ENCODE data around the gene GALNT1. TPM values are rescaled to one million over a fixed set of nuclear protein-coding genes. Genes with fewer than 3 reads are reported as not detected.

GALNT1 gene
- total RNA-seq, 1 experiment from 2014 or later = 80.1 TPM

- ATAC-seq (no peak), DNase-seq (ENCODE audit: low spot score) (no peak)
- no peaks in the 10 kb centered on the region for H3K36me3 Mint-ChIP-seq
- peaks cover 6% of the 10 kb centered on the region for H3K9me3 Mint-ChIP-seq
- TF ChIP-seq GRHL2 (CRISPR knock-in tag; IDR thresholded peaks at IDR 0.05; ENCODE audit: insufficient replicate concordance, severe bottlenecking) = no peak
- 0 out of 2 replicates have a peak, but pooled peaks have one; percentile 17 for TF ChIP-seq GABPB1 (CRISPR knock-in tag; IDR thresholded peaks at IDR 0.05)
- ChIA-PET POLR2A (no interaction called here), CTCF (no interaction called here)
- no peaks in the 10 kb centered on the region for H3K27me3 Mint-ChIP-seq (ENCODE audit: low read depth)
- H3K4me3 Mint-ChIP-seq = no peak overlapping the region
- H3K27ac Mint-ChIP-seq = no peak overlapping the region
- H3K4me1 Mint-ChIP-seq = peaks cover 17% of the 10 kb centered on the region
These were observed 129.7 kb downstream of the GALNT1 start for GRCh38 chr18:35711227-35711626.

GRCh38 chr18:35713545-35713944 is 132.0 kb downstream of the GALNT1 start:
- ChIA-PET POLR2A (no interaction called here), CTCF (interaction anchor here (1.1 to 1.2 kb wide), 2 partner anchors 124 to 327 kb away, joined by 3 to 10 read pairs; no protein-coding TSS in a partner anchor)
- H3K4me3 Mint-ChIP-seq = no peak overlapping the region

GRCh38 chr18:35714539-35714938 is 133.0 kb downstream of the GALNT1 start:
- TF ChIP-seq NR1H2 (CRISPR knock-in tag; IDR thresholded peaks at IDR 0.05) = no peak
- H3K9me3 Mint-ChIP-seq = peaks cover 27% of the 10 kb centered on the region
- no peak overlapping the region for H3K27ac Mint-ChIP-seq
- H3K4me3 Mint-ChIP-seq = no peak overlapping the region
- ATAC-seq (no peak), DNase-seq (ENCODE audit: low spot score) (no peak)
- peaks cover 14% of the 10 kb centered on the region for H3K36me3 Mint-ChIP-seq
- no peaks in the 10 kb centered on the region for H3K4me1 Mint-ChIP-seq
- no peaks in the 10 kb centered on the region for H3K27me3 Mint-ChIP-seq (ENCODE audit: low read depth)
- POLR2A ChIA-PET = no interaction called here
- CTCF ChIA-PET = interaction anchor here (1.1 to 1.2 kb wide), 2 partner anchors 125 to 328 kb away, joined by 3 to 10 read pairs; no protein-coding TSS in a partner anchor

More at GRCh38 chr18:35713545-35713944, 132.0 kb downstream of the GALNT1 start:
- DNase-seq (ENCODE audit: low spot score) (no peak), ATAC-seq (no peak)
- peaks cover 3% of the 10 kb centered on the region for H3K4me1 Mint-ChIP-seq
- H3K36me3 Mint-ChIP-seq = peaks cover 5% of the 10 kb centered on the region
- H3K9me3 Mint-ChIP-seq = peaks cover 17% of the 10 kb centered on the region
- no peaks in the 10 kb centered on the region for H3K27me3 Mint-ChIP-seq (ENCODE audit: low read depth)
- no peak overlapping the region for H3K27ac Mint-ChIP-seq
- no peak for TF ChIP-seq ZNF281 (CRISPR knock-in tag; IDR thresholded peaks at IDR 0.05)
- no peak for TF ChIP-seq PRRX2 (CRISPR knock-in tag; IDR thresholded peaks at IDR 0.05)
- no peak for TF ChIP-seq ATF1 (CRISPR knock-in tag; IDR thresholded peaks at IDR 0.05)
- no peak for TF ChIP-seq ZNF138 (CRISPR knock-in tag; conservative IDR thresholded peaks at IDR 0.05)
- no peak for TF ChIP-seq NFE2L1 (CRISPR knock-in tag; IDR thresholded peaks at IDR 0.05)
- no peak for TF ChIP-seq NR1H2 (CRISPR knock-in tag; IDR thresholded peaks at IDR 0.05)
- no peak for TF ChIP-seq NFYB (CRISPR knock-in tag; conservative IDR thresholded peaks at IDR 0.05; ENCODE audit: low read depth)
- no peak for TF ChIP-seq ATF3 (CRISPR knock-in tag; conservative IDR thresholded peaks at IDR 0.05)

- Mint-ChIP-seq H3K9me3 (peaks cover 30% of the 10 kb centered on the region), H3K4me3 (no peak overlapping the region), H3K27me3 (ENCODE audit: low read depth) (no peaks in the 10 kb centered on the region), H3K36me3 (peaks cover 16% of the 10 kb centered on the region), H3K27ac (no peak overlapping the region), H3K4me1 (no peaks in the 10 kb centered on the region)
- TF ChIP-seq ZNF425 (CRISPR knock-in tag; conservative IDR thresholded peaks at IDR 0.05) = no peak
- no peak for TF ChIP-seq SMAD3 (CRISPR knock-in tag; IDR thresholded peaks at IDR 0.05; ENCODE audit: borderline replicate concordance)
- TF ChIP-seq TP53 (CRISPR knock-in tag; IDR thresholded peaks at IDR 0.05) = no peak
- TF ChIP-seq IRF2 (CRISPR knock-in tag; IDR thresholded peaks at IDR 0.05; ENCODE audit: borderline replicate concordance, low read depth) = no peak
- no peak for TF ChIP-seq E2F5 (CRISPR knock-in tag; IDR thresholded peaks at IDR 0.05)
- TF ChIP-seq PREB (CRISPR knock-in tag; IDR thresholded peaks at IDR 0.05; ENCODE audit: borderline replicate concordance) = no peak
- no peak for TF ChIP-seq IRF1 (CRISPR knock-in tag; IDR thresholded peaks at IDR 0.05)
- no peak for TF ChIP-seq ZNF317 (CRISPR knock-in tag; IDR thresholded peaks at IDR 0.05; ENCODE audit: borderline replicate concordance, low read depth)
- TF ChIP-seq E2F4 (CRISPR knock-in tag; IDR thresholded peaks at IDR 0.05; ENCODE audit: borderline replicate concordance, low read depth) = no peak
- no peak for TF ChIP-seq GTF2I (CRISPR knock-in tag; conservative IDR thresholded peaks at IDR 0.05)
- DNase-seq (ENCODE audit: low spot score) (no peak), ATAC-seq (no peak)
- POLR2A ChIA-PET = no interaction called here
- CTCF ChIA-PET = no interaction called here
These were observed 133.6 kb downstream of the GALNT1 start for GRCh38 chr18:35715139-35715538.

Measured in WTC11 (cell line).